NCI-H187 treated with DMSO at 0.1 percent for 48 hours (cell line): ENCODE data around the gene HHIP.

ENCODE experiments used
- DNase-seq: peaks from one replicate; lab custom pipeline; 2025; lab: John Stamatoyannopoulos, UW

HHIP gene, protein sequence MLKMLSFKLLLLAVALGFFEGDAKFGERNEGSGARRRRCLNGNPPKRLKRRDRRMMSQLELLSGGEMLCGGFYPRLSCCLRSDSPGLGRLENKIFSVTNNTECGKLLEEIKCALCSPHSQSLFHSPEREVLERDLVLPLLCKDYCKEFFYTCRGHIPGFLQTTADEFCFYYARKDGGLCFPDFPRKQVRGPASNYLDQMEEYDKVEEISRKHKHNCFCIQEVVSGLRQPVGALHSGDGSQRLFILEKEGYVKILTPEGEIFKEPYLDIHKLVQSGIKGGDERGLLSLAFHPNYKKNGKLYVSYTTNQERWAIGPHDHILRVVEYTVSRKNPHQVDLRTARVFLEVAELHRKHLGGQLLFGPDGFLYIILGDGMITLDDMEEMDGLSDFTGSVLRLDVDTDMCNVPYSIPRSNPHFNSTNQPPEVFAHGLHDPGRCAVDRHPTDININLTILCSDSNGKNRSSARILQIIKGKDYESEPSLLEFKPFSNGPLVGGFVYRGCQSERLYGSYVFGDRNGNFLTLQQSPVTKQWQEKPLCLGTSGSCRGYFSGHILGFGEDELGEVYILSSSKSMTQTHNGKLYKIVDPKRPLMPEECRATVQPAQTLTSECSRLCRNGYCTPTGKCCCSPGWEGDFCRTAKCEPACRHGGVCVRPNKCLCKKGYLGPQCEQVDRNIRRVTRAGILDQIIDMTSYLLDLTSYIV

DNA sequence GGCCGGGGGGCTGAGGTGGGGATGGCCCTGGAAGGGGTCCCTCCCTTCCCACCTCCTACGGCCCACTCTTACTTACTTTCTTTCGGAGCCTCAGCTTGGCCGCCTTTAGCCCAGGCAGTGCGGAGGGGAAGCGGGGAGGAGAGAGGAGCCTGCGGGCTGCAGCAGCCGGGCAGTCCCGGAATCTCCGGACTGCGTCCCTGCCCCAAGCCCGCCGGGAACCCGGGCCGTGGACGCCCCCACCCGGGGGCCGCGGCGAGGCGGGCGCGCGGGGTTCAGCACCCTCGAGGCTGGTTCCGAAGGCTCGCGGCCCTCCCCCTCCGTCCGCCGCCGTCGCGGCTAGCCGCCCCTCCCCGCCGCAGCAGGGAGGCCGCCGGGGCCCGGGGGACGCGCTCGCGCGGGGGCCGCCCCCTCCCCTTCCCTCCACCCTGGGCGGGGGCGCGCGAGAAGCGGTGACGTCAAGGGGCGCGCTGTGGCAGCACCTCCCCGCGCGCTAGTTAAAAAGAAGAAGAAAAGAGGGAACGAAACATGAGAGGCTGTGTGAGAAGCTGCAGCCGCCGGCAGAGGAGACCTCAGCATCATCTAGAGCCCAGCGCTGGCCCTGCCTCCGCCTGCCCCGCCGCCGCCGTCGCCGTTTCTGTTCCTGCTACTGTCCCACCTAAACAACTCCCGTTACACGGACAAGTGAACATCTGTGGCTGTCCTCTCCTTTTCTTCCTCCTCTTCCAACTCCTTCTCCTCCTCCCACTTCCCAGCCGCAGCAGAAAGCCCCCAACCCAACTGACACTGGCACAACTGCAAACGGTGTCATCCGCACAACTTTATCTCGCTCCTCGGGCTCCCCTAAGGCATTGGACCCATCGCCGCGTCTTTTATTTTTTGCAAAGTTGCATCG is at the start of gene HHIP:
HHIP (plus strand) TSS at position 526 of the 892 bp plus-strand sequence. CDS start 520 bp downstream, outside the sequence.
- no peak for DNase-seq

DNA sequence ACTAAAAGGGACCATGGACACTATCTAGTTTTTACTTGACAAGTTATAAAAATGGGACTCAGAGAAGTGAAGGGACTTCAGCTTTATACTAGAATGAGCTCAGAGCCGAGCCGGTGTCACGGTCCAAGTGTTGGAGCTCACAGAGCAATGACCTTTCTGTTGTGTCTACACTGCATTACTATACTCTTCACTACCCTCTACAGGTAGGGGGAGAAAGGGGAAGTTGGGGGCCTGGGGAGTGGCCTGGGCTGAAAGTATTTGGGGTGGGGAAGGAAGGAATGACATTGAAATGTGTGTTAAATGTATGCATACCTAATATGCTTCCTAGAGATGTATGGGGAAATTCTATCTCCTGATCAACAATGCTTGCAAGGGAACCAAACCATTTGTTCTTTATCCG is 48.8 kb upstream of the HHIP start:
- no peak for DNase-seq

DNA sequence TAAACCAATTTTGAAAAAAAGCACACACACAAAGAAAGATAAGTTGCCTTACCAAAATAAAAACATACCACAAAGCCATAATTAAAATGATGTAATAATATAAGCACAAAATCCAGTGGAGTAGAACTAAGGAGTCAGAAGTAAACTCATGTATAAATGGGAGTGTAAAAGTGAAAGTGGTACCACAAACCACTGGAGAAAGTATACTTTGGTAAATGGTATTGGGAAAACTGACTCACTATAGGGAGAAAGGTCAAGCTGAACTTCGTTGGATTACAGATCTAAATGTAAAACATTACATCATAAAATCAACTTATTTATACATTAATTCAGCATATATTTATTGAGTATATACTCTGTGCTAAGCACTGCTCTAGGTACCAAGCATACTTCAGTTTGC is 46.3 kb upstream of the HHIP start:
- no peak for DNase-seq

DNA sequence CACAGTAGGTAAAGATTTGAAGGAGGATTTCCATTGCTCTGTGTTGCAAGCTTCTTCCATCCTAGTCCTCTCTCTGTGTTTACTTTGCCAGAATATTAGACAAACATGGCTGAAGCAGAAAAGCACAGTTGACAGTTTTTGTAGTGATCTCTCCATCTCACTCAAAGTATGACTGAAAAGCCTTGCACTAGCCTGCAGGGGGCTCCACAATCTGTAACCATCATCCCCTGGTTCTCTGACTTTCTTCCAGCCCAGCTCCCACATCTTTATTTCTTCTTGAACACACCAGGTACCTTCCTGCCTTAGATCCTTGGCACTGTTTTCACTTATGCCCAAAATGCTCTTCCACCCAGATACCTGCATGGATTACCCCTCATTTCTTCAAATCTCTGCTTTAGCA is 34.1 kb upstream of the HHIP start:
- DNase-seq: no peak

DNA sequence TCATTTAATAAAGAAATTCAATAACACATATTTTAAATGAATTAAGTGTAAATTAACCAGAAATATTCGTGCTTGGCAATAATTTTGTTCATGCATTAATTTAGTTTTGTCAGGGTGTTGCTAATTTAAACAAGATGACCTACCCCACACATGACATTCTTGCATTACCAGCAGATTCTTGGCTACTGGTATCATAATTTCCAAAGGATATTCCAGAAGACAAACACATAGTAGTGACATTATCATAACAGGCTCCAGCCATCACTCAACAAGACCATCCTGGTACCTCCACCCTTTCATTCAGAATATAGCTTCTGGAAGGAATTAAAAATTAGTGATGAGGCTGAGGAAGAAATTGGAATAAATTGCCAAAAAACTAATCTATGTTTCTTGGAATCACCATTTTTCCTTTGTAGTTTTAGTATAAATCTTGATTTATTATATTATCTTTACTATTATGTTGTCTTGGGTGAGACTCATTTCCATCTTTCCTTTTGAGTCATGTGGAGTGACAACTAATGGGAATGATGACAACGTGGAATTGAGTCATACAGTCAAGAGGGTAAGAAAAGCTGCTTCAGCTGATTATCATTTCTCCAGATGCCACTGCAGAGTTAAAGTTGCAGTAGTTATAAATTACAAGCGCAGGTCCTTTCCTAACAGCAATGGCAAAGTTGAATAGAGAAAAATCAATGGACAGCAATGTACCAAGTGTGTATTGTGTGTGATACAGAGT is 30.9 kb upstream of the HHIP start:
- no peak for DNase-seq

DNA sequence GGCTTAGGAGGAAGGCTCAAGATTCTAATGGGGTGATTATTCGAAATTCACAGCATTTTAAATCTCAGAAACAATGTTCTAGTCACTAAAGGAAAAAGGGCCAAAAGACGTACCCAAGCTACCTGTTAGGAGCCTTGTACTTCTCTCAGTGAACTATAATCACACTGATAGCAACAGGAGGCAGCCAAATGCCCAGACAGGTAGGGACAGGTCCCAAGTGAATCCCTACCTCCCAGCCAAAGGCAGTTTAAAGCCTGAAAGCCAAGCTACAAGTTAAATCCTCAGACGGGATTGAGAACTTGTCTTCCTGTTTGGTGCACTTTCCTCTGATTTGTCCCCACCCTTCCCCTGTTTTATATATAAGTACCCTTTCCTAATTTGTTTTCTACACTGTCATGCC is 24.3 kb upstream of the HHIP start:
- DNase-seq: no peak

DNA sequence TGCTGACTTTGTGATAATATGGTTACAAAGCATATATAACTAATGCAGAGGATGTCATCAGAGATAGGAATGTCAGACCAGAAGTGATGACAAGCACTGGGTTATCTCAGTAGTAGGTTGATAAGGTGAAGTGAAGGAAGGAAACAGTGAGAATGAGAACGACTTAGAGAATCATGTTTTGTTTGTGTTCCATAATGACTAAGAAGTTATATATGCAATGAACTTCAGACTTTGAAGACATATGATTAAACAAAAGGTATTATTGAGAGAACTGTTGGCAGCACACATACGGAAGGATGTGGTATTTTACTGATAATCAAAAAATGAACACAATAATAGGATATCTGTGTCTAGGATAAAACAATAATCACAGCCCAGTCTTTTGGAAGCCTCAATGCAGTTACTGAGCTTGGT is 18.3 kb upstream of the HHIP start:
- DNase-seq: no peak

DNA sequence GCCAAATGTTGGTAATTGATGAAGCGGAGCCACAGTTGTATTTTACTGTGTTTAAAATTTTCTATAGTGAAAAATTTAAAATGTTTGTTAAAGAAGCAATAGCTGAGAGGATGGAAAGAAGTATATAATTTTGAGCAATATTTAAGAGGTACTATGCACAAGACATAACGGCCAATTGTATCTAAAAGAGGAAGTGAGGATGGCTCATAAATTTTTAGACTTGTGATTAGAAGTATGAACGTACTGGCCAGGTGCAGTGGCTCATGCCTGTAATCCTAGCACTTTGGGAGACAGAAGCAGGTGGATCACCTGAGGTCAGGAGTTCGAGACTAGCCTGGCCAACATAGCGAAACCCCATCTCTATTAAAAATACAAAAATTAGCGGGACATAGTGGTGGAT is 12.7 kb upstream of the HHIP start:
- DNase-seq: no peak

DNA sequence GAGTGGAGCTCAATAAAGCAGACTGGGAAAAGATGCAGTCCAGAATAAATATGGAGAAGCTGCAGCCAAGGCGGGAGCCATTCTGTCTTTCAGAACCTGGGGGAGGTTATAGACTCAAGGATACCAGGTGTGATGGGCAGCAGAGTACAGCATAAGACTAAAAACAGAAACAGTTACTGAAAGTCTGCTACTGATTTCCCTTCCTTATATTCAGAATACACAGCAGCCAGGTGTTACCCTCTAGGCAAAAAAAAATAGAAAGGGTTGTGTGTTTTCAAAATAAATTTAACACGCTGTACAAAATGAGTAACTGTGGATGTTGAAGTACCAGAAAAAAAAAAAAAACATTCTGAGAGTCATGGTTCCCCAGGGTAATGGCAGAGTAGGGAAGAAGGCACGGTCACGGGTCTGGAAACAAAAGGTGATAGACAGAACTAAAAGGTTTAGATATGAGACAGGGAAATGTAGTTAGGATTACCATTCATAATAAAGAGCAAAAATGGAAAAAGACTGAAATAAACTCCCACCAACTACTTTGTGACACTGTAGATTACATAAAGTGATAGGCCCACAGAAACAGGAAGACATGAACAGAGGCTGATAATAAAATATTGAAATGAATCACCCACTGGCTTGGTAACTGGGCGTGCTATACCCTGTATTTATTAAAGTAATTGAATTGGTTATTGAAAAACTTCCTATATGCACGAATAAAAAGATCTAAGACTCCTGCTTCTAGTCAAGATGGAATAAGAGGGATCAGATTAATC is 10.8 kb upstream of the HHIP start:
- DNase-seq: no peak

DNA sequence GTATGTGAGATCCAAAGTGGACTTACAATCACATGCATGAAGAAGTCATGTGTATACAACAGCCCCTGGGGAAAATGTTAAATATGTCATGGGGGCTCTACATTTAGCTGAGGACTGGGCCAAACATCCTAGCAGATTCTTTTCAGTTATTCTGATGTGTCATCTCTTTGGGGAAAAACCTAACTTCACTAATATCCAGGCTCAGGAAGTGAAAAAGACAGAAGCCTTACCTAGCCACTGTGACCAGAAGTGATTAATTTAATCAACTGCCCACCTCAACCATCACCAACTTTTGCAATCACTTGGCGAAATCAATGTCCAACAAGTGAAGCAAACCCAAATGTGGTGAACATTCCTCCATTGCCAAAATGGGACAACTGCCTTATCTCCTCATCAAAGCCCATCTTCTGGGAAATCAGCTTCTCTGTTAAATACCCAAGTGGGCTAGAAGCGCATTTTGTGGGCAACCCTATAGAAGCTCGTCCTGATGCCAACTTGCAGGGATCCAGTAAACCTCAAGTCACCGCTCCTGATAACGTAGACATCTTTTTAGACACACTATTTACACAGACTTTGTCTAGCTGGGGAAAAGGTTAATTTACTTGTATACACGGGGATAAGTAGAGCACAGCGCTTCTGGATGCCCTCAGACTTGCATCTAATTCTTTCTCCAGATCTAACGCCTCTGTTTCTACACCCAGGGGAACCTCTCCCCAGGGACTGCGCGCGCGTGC is 1.4 kb upstream of the HHIP start:
- no peak for DNase-seq

DNA sequence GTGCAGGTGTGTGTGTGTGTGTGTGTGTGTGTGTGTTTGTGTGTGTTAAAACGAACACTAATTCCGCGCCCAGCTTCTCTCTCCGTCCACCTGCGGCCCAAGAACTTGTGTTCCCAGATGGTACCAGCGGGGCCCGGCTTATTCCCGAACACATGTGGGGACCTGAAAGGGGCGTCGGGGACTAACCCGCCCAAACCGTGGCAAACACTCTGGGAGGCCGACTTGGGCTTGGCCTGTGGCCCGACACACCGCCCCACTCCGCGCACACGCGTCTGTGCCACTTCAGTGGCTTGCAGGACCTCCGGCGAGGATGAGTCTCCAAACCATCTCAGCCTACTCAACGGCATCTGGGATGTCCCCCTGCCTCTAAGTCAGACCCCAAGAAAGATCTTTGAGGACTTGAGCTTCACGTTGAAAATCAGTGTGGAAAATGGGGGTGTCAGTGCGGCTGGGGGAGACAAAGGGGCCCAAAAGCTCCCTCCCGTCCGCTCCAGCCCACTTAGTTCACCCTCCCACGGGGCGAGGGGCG is 790 bp upstream of the HHIP start:
- no peak for DNase-seq

DNA sequence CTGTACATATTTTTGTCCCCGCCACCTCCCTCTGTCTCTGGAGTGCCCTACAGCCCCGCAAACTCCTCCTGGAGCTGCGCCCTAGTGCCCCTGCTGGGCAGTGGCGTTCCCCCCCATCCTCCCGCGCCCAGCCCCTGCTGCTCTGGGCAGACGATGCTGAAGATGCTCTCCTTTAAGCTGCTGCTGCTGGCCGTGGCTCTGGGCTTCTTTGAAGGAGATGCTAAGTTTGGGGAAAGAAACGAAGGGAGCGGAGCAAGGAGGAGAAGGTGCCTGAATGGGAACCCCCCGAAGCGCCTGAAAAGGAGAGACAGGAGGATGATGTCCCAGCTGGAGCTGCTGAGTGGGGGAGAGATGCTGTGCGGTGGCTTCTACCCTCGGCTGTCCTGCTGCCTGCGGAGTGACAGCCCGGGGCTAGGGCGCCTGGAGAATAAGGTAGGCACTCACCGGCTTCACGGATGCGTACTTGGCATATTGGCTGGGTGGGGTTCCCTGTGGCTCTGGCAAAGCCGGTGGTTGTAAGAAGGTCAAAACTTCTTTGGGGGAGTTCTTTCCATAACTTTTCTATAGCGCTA is 653 bp downstream of the HHIP start:
- DNase-seq: no peak

DNA sequence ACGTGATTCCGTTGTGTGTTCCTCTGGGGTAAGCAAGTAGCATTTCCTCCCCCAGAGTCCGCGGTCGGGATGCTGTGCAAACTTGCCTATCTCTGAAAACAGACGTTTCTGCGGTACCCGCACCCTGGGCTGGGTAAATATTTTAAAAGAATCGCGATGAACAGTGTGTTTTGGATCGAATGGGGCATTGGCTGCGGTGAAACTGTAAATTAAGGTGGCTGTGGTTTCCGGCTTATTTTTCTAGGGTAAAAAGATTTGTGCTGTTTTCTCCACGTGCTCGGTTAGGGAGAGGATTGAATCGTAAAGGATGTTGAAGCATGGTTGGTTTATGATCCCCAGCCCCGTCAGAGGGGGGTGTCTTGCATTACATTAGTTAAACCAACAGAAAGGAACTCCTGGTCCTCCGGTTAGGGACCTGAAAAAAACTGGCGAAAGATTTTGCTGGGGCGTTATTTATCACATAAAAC is 1.2 kb downstream of the HHIP start:
- no peak for DNase-seq

DNA sequence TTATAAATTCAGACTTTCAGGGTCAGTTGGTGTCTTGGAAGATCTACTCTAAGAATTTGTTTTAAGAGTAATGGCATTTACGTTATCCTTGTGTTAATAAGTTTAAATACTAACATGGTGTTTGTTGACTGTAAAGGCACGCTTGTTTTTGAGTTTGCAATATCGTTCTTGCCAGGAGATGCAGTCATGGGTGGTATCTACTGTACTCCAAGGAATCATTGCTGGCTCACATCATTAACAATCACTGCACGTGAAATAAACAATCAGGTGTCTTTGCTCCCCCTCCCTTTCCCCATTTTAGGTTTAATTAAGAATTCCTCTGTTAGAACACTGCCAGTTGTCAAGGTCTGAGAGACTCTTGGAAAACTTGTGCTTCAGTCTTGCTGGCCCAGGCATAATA is 1.6 kb downstream of the HHIP start:
- DNase-seq: no peak

DNA sequence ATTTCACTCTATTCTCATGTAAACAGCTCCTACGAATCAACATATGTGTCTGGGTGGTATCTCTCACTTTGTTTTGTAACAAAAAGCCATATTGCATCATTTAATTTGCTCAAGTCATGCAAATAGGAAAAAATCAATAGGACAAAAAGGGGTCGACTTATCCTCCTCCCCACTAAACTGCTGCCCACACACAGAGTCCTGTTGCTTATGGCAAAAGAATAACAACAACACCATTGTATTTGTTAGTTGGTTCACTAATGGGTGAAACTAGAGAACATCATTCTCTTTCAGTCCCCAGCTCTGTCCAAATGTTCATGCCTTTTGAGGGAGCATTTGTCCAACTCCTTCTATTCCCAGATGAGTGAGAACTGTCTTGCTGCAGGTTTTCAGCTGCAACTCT is 2.1 kb downstream of the HHIP start:
- DNase-seq: no peak

DNA sequence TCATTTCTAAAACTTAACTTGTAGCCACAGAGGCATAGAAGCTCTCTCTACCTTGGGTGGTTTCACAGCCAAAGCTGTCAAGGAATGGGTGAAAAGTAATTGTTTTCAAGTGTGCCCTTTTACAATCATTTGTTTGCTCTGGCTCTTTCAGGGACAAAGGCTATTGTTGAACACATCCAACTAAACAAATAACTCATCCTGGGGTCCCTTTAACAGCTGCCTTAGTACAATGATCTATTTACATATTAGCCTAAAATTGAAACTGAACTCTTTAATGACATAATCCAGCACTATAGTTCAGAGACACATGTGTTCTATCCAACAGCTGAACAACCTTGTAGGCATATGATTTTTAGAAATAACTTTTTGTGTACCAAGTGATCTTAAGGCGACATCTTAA is 3.7 kb downstream of the HHIP start:
- no peak for DNase-seq

DNA sequence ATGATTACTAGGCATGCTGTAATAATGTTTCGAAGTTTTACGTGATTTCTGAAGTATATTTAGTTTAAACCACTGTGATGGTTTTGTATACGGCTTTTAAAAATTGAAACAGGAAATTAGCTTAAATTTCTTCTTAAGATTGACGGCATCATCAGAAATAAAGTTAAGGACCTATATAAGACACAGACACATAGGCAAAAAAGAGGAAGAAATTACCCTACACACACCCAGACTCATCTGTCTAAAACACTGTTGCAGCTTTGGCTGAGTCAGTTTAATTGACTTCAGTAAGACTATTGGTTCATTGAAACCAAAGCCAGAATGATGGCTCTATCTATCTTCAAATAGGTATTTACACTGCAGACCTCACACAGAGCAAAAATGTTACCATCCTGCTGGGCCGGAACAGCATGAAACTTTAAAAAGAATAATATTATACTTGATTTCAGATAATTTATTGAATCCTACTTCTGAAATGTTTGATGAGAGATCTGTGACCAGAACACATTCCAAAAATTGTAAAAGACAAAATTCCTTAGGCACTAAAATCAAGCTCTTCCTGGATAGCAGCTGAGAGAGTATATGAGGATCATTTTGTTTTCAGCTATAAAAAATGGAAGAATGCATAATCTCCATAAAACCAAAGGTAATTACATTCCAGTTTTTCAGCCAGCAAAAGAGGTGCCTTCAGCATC is 4.5 kb downstream of the HHIP start:
- DNase-seq: no peak

DNA sequence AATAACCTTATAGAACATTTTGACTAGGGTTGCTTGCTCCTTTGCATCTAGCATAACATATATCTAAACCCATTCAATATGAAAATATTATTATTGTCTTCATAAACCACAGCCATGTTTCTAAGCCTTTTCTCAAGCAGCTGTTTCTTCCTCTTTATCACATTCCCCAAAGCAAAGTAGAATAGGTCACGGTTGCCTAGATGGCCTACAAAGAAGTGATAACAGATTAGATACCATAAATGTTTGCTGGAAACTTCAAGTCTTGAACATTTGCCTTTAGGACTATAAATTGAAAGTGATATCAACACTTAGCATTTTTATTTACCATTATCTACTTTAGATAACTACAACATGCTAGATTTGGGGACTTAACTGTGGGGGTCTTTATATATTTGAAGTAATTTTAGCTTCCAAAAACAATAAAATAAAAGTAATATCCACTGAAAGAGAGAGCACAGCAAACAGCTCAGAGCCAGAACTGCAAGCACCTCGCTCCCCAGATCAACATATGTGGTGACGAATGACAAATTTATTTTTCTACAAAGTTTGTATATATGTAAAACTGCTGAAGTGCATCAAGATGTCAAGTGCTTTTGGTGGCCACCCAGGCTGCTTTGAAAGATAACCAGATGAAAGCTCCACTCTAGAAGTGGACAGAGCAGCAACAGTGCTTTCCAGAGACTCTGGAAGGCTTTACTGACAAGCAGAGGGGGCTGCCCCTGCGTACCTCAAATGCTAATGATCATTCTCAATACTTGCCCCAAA is 8.0 kb downstream of the HHIP start:
- no peak for DNase-seq
